IPS-NIHi7 (cell line): ENCODE results near the gene DNAH10.

ENCODE experiments used
- DNase-seq: peaks from one replicate; pipeline ENCODE4 v3.0.0; 2012; ENCODE audit warnings: mixed read lengths; ENCODE audit errors: extremely low spot score

The DNAH10 gene

GRCh38 chr12:123840765-123841425 is 78.8 kb downstream of the DNAH10 start:
- no peak for DNase-seq

- DNase-seq: no peak
Observed at GRCh38 chr12:123843912-123844748, 82.0 kb downstream of the DNAH10 start.

- no peak for DNase-seq
Observed at GRCh38 chr12:123845881-123846280, 83.8 kb downstream of the DNAH10 start.

- no peak for DNase-seq
Observed at GRCh38 chr12:123846340-123846739, 84.2 kb downstream of the DNAH10 start.

- DNase-seq: no peak
Observed at GRCh38 chr12:123847019-123847418, 84.9 kb downstream of the DNAH10 start.

GRCh38 chr12:123847876-123848275 is 85.8 kb downstream of the DNAH10 start:
- no peak for DNase-seq

GRCh38 chr12:123849517-123849916 is 87.4 kb downstream of the DNAH10 start:
- no peak for DNase-seq

- no peak for DNase-seq
Observed at GRCh38 chr12:123850246-123851134, 88.4 kb downstream of the DNAH10 start.

- no peak for DNase-seq
Observed at GRCh38 chr12:123853396-123854070, 91.4 kb downstream of the DNAH10 start.

GRCh38 chr12:123854232-123854631 is 92.1 kb downstream of the DNAH10 start:
- no peak for DNase-seq

GRCh38 chr12:123854918-123855317 is 92.8 kb downstream of the DNAH10 start:
- no peak for DNase-seq

GRCh38 chr12:123856681-123857080 is 94.6 kb downstream of the DNAH10 start:
- DNase-seq: no peak

GRCh38 chr12:123858176-123858575 is 96.1 kb downstream of the DNAH10 start:
- no peak for DNase-seq

GRCh38 chr12:123859035-123859434 is 96.9 kb downstream of the DNAH10 start:
- peak; percentile 56 for DNase-seq

- no peak for DNase-seq
Observed at GRCh38 chr12:123860377-123860776, 98.3 kb downstream of the DNAH10 start.

GRCh38 chr12:123861392-123861791 is 99.3 kb downstream of the DNAH10 start:
- DNase-seq: no peak

GRCh38 chr12:123867141-123867540 is 105.0 kb downstream of the DNAH10 start:
- DNase-seq: no peak

- DNase-seq: no peak
Observed at GRCh38 chr12:123868791-123869190, 106.7 kb downstream of the DNAH10 start.

GRCh38 chr12:123873793-123874192 is 111.7 kb downstream of the DNAH10 start:
- DNase-seq: no peak

GRCh38 chr12:123877968-123878367 is 115.9 kb downstream of the DNAH10 start:
- DNase-seq: no peak

- no peak for DNase-seq
Observed at GRCh38 chr12:123879101-123879500, 117.0 kb downstream of the DNAH10 start.

GRCh38 chr12:123879691-123880090 is 117.6 kb downstream of the DNAH10 start:
- no peak for DNase-seq
